Esophagus muscularis mucosa (tissue), 3 donors: Measurements from ENCODE around the gene NOCT.
"Not testable (repeated sequence)": the region's sequence is repeated elsewhere in the genome, so short reads cannot be mapped to it uniquely, and the experiment has no call there.

ENCODE experiments used
- CTCF ChIP-seq, 3 experiments: fragments of 200-600 bp in 2 of 3; fragments of 450-650 bp in 1 of 3; sonication (generic) in 2 of 3; IDR thresholded peaks; one replicate each; pipeline ENCODE4 v1.5.1; 2017 to 2019; ENCODE audit warnings: antibody characterized with exemption in 3 of 3, mild to moderate bottlenecking in 2 of 3, moderate library complexity in 1 of 3
- POLR2A ChIP-seq: fragments of 450-650 bp; IDR thresholded peaks from one replicate; pipeline ENCODE4 v1.6.1; 2017; ENCODE audit warnings: antibody characterized with exemption, moderate library complexity, mild to moderate bottlenecking, low read depth
- POLR2AphosphoS5 ChIP-seq, 2 donors: sonication (generic); formaldehyde crosslinking; IDR thresholded peaks; one replicate each; pipeline ENCODE4 v1.6.1; 2017; ENCODE audit warnings: antibody characterized with exemption in 2 of 2

- TF ChIP-seq CTCF (IDR thresholded peaks at IDR 0.05); POLR2AphosphoS5 (IDR thresholded peaks at IDR 0.05); POLR2A: not testable (repeated sequence)
Measured at GRCh38 chr4:139001430-139001829, 14.2 kb upstream of the NOCT start.
